GM08714 (cell line): Measurements from ENCODE around the gene RAD1.

Source experiments
- H3K4me3 ChIP-seq: fragments of 200-500 bp; sonication (Bioruptor generic); 2 replicates; pipeline ENCODE4 v1.5.1; 2014; ENCODE audit warnings: mild to moderate bottlenecking, low read length, inconsistent platforms
- ZNF274 ChIP-seq: IDR thresholded peaks from 2 replicates; pipeline ENCODE4 v1.6.1; 2012; ENCODE audit warnings: mild to moderate bottlenecking, low read depth, low read length

The RAD1 gene

GRCh38 chr5:34863946-34864345 is 51.4 kb downstream of the RAD1 start:
- H3K4me3 ChIP-seq, result no peak overlapping the region
- no peak for TF ChIP-seq ZNF274

GRCh38 chr5:34859253-34859652 is 56.1 kb downstream of the RAD1 start:
- TF ChIP-seq ZNF274, result no peak
- no peak overlapping the region for H3K4me3 ChIP-seq

GRCh38 chr5:34858790-34859189 is 56.5 kb downstream of the RAD1 start:
- TF ChIP-seq ZNF274, result no peak
- H3K4me3 ChIP-seq, result no peak overlapping the region

- no peak overlapping the region for H3K4me3 ChIP-seq
- TF ChIP-seq ZNF274, result no peak
These were observed 57.4 kb downstream of the RAD1 start for GRCh38 chr5:34857894-34858293.

GRCh38 chr5:34857161-34857560 is 58.1 kb downstream of the RAD1 start:
- H3K4me3 ChIP-seq, result no peak overlapping the region
- TF ChIP-seq ZNF274, result no peak
